Neuronal stem cell (in vitro differentiated cells): ENCODE measurements around the gene TIA1.

Experiments
- DNase-seq: peaks from one replicate; pipeline ENCODE4 v3.0.0-alpha.2; 2013; ENCODE audit warnings: low spot score
- H2AFZ ChIP-seq: one replicate; pipeline ENCODE4 v1.6.1; 2013; ENCODE audit warnings: mild to moderate bottlenecking, low read length, inconsistent platforms
- H2AK5ac ChIP-seq: 2 replicates; pipeline ENCODE4 v1.6.1; 2013; ENCODE audit warnings: low read depth, mild to moderate bottlenecking, inconsistent platforms, low read length, moderate library complexity, mixed read lengths
- H2BK120ac ChIP-seq: 2 replicates; pipeline ENCODE4 v1.6.1; 2013; ENCODE audit warnings: low read depth, mild to moderate bottlenecking, inconsistent platforms, low read length, moderate library complexity, mixed read lengths
- H2BK12ac ChIP-seq: one replicate; pipeline ENCODE4 v1.6.1; 2013; ENCODE audit warnings: low read length, inconsistent platforms
- H2BK15ac ChIP-seq: 2 replicates; pipeline ENCODE4 v1.6.1; 2013; ENCODE audit warnings: mild to moderate bottlenecking, low read length, inconsistent platforms, mixed read lengths
- H2BK5ac ChIP-seq: one replicate; pipeline ENCODE4 v1.6.1; 2013; ENCODE audit warnings: inconsistent platforms, mild to moderate bottlenecking, low read length, moderate library complexity
- H3K14ac ChIP-seq: one replicate; pipeline ENCODE4 v1.6.1; 2013; ENCODE audit warnings: low read length, inconsistent platforms
- H3K18ac ChIP-seq: 2 replicates; pipeline ENCODE4 v1.6.1; 2013; ENCODE audit warnings: low read length, inconsistent platforms
- H3K23ac ChIP-seq: 2 replicates; pipeline ENCODE4 v1.6.1; 2013; ENCODE audit warnings: low read depth, mild to moderate bottlenecking, mixed read lengths, low read length, inconsistent platforms; ENCODE audit not compliant: poor library complexity
- H3K27ac ChIP-seq: replicated peaks from 3 replicates; pipeline ENCODE4 v1.5.1; 2013; ENCODE audit warnings: low read length, inconsistent platforms
- H3K27me3 ChIP-seq, 3 experiments: 2 replicates each; pipeline ENCODE4 v1.6.1; 2013; ENCODE audit warnings: low read length in 3 of 3, mild to moderate bottlenecking in 2 of 3, inconsistent platforms in 1 of 3, low read depth in 1 of 3, mixed read lengths in 1 of 3, moderate library complexity in 1 of 3; ENCODE audit not compliant: control insufficient read depth in 3 of 3, insufficient read depth in 3 of 3
- H3K36me3 ChIP-seq, 2 donors: replicated peaks in 1 of 2; 2 replicates each; pipeline ENCODE4 v1.6.1; 2013; ENCODE audit warnings: low read length in 2 of 2; ENCODE audit not compliant: control insufficient read depth in 2 of 2, insufficient read depth in 2 of 2
- H3K4ac ChIP-seq: 2 replicates; pipeline ENCODE4 v1.6.1; 2013; ENCODE audit warnings: inconsistent platforms, mild to moderate bottlenecking, low read length, moderate library complexity
- H3K4me1 ChIP-seq, 2 donors: 1 replicate in 1 of 2; 2 replicates in 1 of 2; pipeline ENCODE4 v1.6.1; 2013; ENCODE audit warnings: low read length in 2 of 2, low read depth in 1 of 2; ENCODE audit not compliant: control insufficient read depth in 2 of 2, insufficient read depth in 1 of 2
- H3K4me2 ChIP-seq: one replicate; pipeline ENCODE4 v1.6.1; 2013; ENCODE audit warnings: mild to moderate bottlenecking, low read length, inconsistent platforms; ENCODE audit not compliant: insufficient read depth, poor library complexity, severe bottlenecking
- H3K4me3 ChIP-seq, 2 donors: 2 replicates each; pipeline ENCODE4 v1.5.1; 2013; ENCODE audit warnings: low read length in 2 of 2, mild to moderate bottlenecking in 2 of 2, inconsistent platforms in 1 of 2, moderate library complexity in 1 of 2
- H3K79me1 ChIP-seq: one replicate; pipeline ENCODE4 v1.6.1; 2013; ENCODE audit warnings: low read depth, mild to moderate bottlenecking, inconsistent platforms, low read length, moderate library complexity
- H3K9ac ChIP-seq: one replicate; pipeline ENCODE4 v1.6.1; 2013; ENCODE audit warnings: mild to moderate bottlenecking, low read depth, low read length, inconsistent platforms; ENCODE audit not compliant: poor library complexity
- H3K9me3 ChIP-seq, 2 donors: replicated peaks in 1 of 2; 2 replicates each; pipeline versions ENCODE3 to v1.6.1; 2013; ENCODE audit warnings: low read length in 2 of 2, mild to moderate bottlenecking in 2 of 2, inconsistent platforms in 1 of 2, low read depth in 1 of 2, mixed read lengths in 1 of 2, moderate library complexity in 1 of 2; ENCODE audit not compliant: control insufficient read depth in 2 of 2, insufficient read depth in 1 of 2
- H4K8ac ChIP-seq: one replicate; pipeline ENCODE4 v1.6.1; 2013; ENCODE audit warnings: low read depth, mild to moderate bottlenecking, inconsistent platforms, low read length, moderate library complexity
- H4K91ac ChIP-seq: one replicate; pipeline ENCODE4 v1.6.1; 2013; ENCODE audit warnings: low read length, low read depth, mild to moderate bottlenecking, inconsistent platforms; ENCODE audit not compliant: poor library complexity
- WGBS, 2 donors: extraction: QIAGEN DNeasy Blood & Tissue Kit; methylation state at CpG; one replicate each; pipeline ENCODE4 v1.1.7; 2013; ENCODE audit warnings: missing lambda C conversion rate in 2 of 2, mixed read lengths in 1 of 2; ENCODE audit not compliant: insufficient read length in 2 of 2, insufficient replicate concordance in 1 of 2; ENCODE audit errors: extremely low coverage in 2 of 2; 5-methylcytosine and 5-hydroxymethylcytosine counted together

TIA1 gene

DNA sequence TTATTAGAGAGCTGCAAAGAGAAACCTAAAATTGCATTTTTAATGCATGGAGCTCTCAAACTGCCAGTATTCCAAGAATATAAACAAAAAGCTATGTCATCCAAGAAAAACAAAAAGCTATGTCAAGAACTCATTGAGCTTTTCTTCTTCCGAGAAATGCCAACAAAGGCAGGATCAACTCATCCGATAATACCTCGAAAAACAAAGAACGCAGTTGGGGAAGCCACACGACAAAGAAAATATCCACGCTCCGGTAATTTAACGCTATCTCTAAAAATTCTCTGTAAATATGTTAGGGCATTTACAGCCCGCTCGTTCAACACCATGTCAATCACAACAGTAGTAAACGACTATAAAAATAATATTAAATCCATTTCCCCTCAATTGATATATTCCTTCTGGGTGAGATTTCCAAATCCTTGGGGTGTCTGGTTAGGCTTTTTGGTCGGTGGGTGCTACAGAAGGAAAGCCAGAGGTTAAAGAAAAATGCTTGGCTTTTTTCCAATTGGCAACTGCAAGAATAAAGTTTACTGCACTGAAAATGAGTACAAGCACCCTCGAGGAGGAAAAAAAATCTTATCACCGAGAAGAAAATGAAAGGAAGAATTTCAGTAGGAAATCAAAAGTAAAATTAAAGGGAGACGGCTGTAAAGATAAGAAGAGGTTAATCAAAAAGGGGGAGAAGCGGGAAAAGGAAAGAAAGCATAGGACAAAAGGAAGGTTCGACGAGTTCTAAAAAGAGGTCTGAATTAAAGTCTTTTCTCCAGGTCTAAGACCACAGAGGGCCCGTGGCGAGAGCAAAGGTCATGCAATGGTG, 856 bp downstream of the TIA1 start:
- peak overlapping the region; percentile 89 for H3K18ac ChIP-seq
- peak; percentile 35 for DNase-seq
- WGBS, 2 donors, result no CpG with 5 or more reads among the region's 20 CpGs

DNA sequence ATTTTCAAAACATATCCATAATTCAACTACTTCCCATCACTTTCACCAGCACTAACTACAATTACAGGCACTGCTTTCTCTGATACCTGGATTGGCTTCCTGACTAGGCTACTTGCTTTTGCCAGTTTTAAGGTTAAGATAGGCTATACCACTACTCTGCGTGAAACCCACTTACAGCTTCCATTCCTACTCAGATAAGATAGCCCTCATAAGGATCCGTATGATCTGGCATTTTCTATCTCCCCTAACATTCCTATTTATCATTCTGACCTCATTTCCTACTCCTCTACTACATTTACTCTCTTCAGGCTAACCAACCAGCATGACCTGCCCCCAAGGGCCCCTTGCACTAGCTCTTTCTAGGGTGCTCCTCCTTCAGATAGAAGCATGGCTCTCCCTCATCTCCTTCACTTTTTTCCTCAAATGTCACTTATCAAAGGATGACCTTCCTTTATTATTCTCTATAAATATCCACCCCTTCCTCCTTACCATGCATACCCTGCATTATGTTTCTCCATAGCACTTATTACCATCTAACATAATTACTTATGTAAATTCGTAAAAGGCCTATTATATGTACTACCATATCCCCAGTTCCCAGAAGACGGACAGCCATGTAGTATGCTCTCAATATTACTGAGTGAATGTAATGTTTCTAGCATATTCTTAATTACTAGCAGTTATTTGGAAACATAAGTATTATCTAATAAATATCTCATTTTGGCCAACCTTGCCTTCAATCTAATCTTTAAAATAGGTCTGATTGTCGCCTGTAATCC, 4.4 kb downstream of the TIA1 start:
- no peak overlapping the region for H2BK12ac ChIP-seq
- H3K14ac ChIP-seq, result no peak overlapping the region
- no peak overlapping the region for H2BK120ac ChIP-seq
- no peak overlapping the region for H3K27ac ChIP-seq
- H3K4ac ChIP-seq, result no peak overlapping the region
- no peak overlapping the region for H3K23ac ChIP-seq
- no peak overlapping the region for H2BK5ac ChIP-seq
- H4K91ac ChIP-seq, result no peak overlapping the region
- peaks cover 3% of the 10 kb centered on the region for H3K79me1 ChIP-seq
- H3K4me3 ChIP-seq, result no peak overlapping the region
- no peak overlapping the region for H4K8ac ChIP-seq
- H2AFZ ChIP-seq, result no peak overlapping the region
- H3K18ac ChIP-seq, result no peak overlapping the region
- no peak overlapping the region for H3K4me2 ChIP-seq
- H3K9ac ChIP-seq, result no peak overlapping the region
- peaks cover 1 to 27% of the 10 kb centered on the region in 2 donors for H3K9me3 ChIP-seq
- no peak overlapping the region for H2BK15ac ChIP-seq
- no CpG with 5 or more reads among the region's 5 CpGs for WGBS, 2 donors
- peaks cover 1 to 2% of the 10 kb centered on the region in 2 donors for H3K4me1 ChIP-seq
- H2AK5ac ChIP-seq, result no peak overlapping the region
- peaks cover 13 to 72% of the 10 kb centered on the region in 2 donors for H3K36me3 ChIP-seq
- DNase-seq, result no peak
- H3K27me3 ChIP-seq, result no peaks in the 10 kb centered on the region

More for the DNA sequence above, 856 bp downstream of the TIA1 start:
- Histone ChIP-seq H3K79me1 (peaks cover 3% of the 10 kb centered on the region), H3K23ac (peak overlapping the region; percentile 78), H2BK120ac (peak overlapping the region; percentile 4), H3K4ac (peak overlapping the region; percentile 28), H3K4me2 (peak overlapping the region; percentile 47), H3K27me3 (no peaks in the 10 kb centered on the region), H2BK5ac (peak overlapping the region; percentile 96), H3K4me3 (peak overlapping the region; percentile 74 to 93), H3K27ac (peak overlapping the region; percentile 100), H3K36me3 (peaks cover under 1 to 38% of the 10 kb centered on the region in 2 donors), H2AFZ (peak overlapping the region; percentile 82), H3K4me1 (peaks cover 1 to 2% of the 10 kb centered on the region in 2 donors), H4K8ac (no peak overlapping the region), H2BK15ac (no peak overlapping the region), H3K14ac (no peak overlapping the region), H4K91ac (no peak overlapping the region), H2BK12ac (no peak overlapping the region), H3K9ac (peak overlapping the region; percentile 94), H3K9me3 (peaks cover under 1 to 2% of the 10 kb centered on the region in 2 donors), H2AK5ac (peak overlapping the region; percentile 36)

DNA sequence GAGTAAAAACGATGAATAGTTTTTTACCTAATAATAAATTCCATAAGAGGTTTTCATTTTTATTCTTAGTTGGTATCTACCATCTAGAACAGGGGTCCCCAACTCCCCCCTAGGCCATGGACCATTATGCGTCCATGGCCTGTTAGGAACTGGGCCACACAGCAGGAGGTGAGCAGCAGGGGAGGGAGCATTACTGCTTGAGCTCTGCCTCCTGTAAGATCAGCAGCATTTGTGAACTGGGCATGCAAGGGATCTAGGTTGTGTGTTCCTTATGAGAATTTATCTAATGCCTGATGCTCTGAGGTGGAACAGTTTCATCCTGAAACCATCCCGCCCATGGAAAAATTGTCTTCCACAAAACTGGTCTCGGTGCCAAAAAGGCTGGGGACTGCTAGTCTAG, 5.9 kb downstream of the TIA1 start:
- Histone ChIP-seq H4K8ac (no peak overlapping the region), H2BK5ac (no peak overlapping the region), H3K79me1 (peaks cover 1% of the 10 kb centered on the region), H3K14ac (no peak overlapping the region), H3K27me3 (no peaks in the 10 kb centered on the region), H3K18ac (no peak overlapping the region), H3K4me1 (peaks cover 0 to 1% of the 10 kb centered on the region in 2 donors), H2BK15ac (no peak overlapping the region), H3K4ac (no peak overlapping the region), H3K27ac (no peak overlapping the region), H3K36me3 (peaks cover 13 to 83% of the 10 kb centered on the region in 2 donors), H3K9ac (no peak overlapping the region), H3K4me3 (no peak overlapping the region), H2AK5ac (no peak overlapping the region), H2BK120ac (no peak overlapping the region), H4K91ac (no peak overlapping the region), H3K9me3 (peaks cover 1 to 27% of the 10 kb centered on the region in 2 donors), H2AFZ (no peak overlapping the region), H3K23ac (no peak overlapping the region), H2BK12ac (no peak overlapping the region), H3K4me2 (no peak overlapping the region)
- DNase-seq, result no peak
- WGBS, 2 donors, result no CpG with 5 or more reads among the region's 4 CpGs

DNA sequence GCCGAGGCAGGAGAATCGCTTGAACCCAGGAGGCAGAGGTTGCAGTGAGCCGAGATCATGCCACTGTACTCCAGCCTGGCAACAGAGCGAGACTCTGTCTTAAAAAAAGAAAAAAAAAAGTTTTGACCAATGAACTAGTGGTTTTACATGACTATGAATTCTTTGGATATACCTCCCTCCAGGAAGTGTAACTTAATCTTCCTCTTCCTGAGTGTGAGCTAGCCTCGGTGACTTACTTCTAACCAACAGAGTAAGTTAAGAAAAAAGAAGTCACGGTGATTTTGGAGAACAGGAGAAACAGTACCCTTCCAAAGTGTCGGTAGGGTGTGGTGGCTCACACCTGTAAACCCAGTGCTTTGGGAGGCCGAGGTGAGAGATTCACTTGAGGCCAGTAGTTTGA, 7.1 kb downstream of the TIA1 start:
- no peak overlapping the region for H2AFZ ChIP-seq
- no peak overlapping the region for H2AK5ac ChIP-seq
- no peak overlapping the region for H3K9ac ChIP-seq
- H3K4ac ChIP-seq, result no peak overlapping the region
- no peak overlapping the region for H2BK12ac ChIP-seq
- no peak overlapping the region for H3K4me2 ChIP-seq
- H4K91ac ChIP-seq, result no peak overlapping the region
- no peak overlapping the region for H4K8ac ChIP-seq
- peaks cover 17 to 94% of the 10 kb centered on the region in 2 donors for H3K36me3 ChIP-seq
- peaks cover 1 to 27% of the 10 kb centered on the region in 2 donors for H3K9me3 ChIP-seq
- WGBS, 2 donors, result no CpG with 5 or more reads among the region's 8 CpGs
- H2BK120ac ChIP-seq, result no peak overlapping the region
- H3K27me3 ChIP-seq, result no peaks in the 10 kb centered on the region
- no peak overlapping the region for H3K18ac ChIP-seq
- no peak for DNase-seq
- no peak overlapping the region for H3K4me3 ChIP-seq
- no peak overlapping the region for H2BK5ac ChIP-seq
- no peak overlapping the region for H3K23ac ChIP-seq
- no peak overlapping the region for H3K27ac ChIP-seq
- peaks cover 0 to 1% of the 10 kb centered on the region in 2 donors for H3K4me1 ChIP-seq
- H3K14ac ChIP-seq, result no peak overlapping the region
- H3K79me1 ChIP-seq, result peaks cover 1% of the 10 kb centered on the region
- no peak overlapping the region for H2BK15ac ChIP-seq
